Gastroesophageal sphincter (tissue), 3 donors: Measurements from ENCODE around the gene PIK3R2.

Experiments used
- POLR2A ChIP-seq, 2 donors: fragments of 450-650 bp; IDR thresholded peaks; one replicate each; pipeline ENCODE4 v1.6.1; 2017; ENCODE audit warnings: antibody characterized with exemption in 2 of 2, mild to moderate bottlenecking in 2 of 2, moderate library complexity in 1 of 2
- TF ChIP-seq, protein P1 (sequence below), 4 experiments: fragments of 200-600 bp in 2 of 4; fragments of 450-650 bp in 2 of 4; sonication (generic) in 1 of 4; IDR thresholded peaks; one replicate each; pipeline ENCODE4 v1.5.1; 2017 to 2019; ENCODE audit warnings: antibody characterized with exemption in 4 of 4, mild to moderate bottlenecking in 2 of 4, moderate library complexity in 2 of 4

DNA sequence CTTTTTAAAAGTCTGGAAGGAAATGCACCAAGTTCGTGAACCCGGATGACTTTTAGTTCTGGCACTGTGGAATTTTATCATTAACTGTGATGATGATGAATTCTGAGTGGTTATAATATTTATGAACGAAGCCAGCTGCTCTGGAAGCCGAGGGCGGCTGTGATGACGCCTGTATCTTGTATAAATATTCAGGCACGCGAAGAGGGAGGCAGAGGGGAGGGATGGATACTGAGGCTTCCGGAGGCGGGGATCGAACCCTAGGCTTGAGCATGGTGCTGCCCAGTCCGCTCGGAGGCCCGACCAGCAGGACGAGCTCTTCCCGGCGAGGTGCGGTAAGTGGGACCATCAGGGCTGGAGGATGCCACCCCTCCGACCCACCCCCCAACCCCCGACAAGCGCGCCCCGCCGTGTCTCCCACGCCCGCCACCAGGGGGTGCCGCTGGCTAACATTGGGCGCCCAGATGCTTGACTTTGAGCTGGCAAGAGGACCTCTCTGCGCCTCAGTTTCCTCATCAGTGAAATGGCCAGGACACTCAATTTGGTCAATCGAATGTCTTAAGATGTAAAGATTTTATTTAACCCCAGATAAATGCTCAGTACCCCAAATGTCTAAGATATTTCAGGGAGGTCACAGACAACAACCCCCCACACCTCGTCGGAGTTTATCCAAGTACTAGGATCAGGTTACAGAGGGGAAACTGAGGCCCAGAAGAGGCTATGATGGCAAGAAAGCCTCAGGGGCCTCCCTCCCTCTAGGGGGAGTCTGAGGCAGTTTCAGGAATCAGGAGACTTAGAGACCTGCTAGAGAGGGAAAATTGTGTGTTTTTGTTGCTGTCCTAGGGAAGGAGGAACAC lies 55.4 kb downstream of the PIK3R2 start:
- TF ChIP-seq, protein P1, sequence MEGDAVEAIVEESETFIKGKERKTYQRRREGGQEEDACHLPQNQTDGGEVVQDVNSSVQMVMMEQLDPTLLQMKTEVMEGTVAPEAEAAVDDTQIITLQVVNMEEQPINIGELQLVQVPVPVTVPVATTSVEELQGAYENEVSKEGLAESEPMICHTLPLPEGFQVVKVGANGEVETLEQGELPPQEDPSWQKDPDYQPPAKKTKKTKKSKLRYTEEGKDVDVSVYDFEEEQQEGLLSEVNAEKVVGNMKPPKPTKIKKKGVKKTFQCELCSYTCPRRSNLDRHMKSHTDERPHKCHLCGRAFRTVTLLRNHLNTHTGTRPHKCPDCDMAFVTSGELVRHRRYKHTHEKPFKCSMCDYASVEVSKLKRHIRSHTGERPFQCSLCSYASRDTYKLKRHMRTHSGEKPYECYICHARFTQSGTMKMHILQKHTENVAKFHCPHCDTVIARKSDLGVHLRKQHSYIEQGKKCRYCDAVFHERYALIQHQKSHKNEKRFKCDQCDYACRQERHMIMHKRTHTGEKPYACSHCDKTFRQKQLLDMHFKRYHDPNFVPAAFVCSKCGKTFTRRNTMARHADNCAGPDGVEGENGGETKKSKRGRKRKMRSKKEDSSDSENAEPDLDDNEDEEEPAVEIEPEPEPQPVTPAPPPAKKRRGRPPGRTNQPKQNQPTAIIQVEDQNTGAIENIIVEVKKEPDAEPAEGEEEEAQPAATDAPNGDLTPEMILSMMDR (IDR thresholded peaks at IDR 0.05), result peak in 3 of 4 experiments; percentile 35 to 87 (median 45)
- no peak for TF ChIP-seq POLR2A (IDR thresholded peaks at IDR 0.05)
